Mammary epithelial cell (primary cell): ENCODE measurements around the gene AIFM2.

Source experiments
- CTCF ChIP-seq, 2 donors: IDR thresholded peaks in 1 of 2; conservative IDR thresholded peaks in 1 of 2; 2 replicates each; pipeline ENCODE4 v1.5.1; 2011 to 2012; ENCODE audit warnings: inconsistent platforms in 2 of 2, low read length in 2 of 2, mild to moderate bottlenecking in 2 of 2, control low read depth in 1 of 2, low read depth in 1 of 2; ENCODE audit not compliant: insufficient read depth in 1 of 2; ENCODE audit errors: extremely low read depth in 1 of 2
- EZH2 ChIP-seq: IDR thresholded peaks from 2 replicates; pipeline ENCODE4 v1.6.1; 2012; ENCODE audit warnings: low read length, inconsistent platforms, borderline replicate concordance

GRCh38 chr10:70137135-70137534 is 4.5 kb upstream of the AIFM2 start:
- TF ChIP-seq CTCF (conservative IDR thresholded peaks at IDR 0.05 in 1 of 2, IDR thresholded peaks at IDR 0.05 in 1 of 2; ENCODE audit: extremely low read depth in 1 of 2, insufficient read depth in 1 of 2, low read depth in 1 of 2, low read length in 2 of 2) (no peak), EZH2 (no peak)
